PC-3 (cell line): ENCODE results near the gene CLDND1. TPM values are rescaled to one million over a fixed set of nuclear protein-coding genes. Genes with fewer than 3 reads are reported as not detected.

Experiments
- ATAC-seq: fragments of 200-7000 bp; cut with Tn5 transposase; 2 replicates; pipeline ENCODE4 v1.9.1; 2020; ENCODE audit warnings: mild to moderate bottlenecking, moderate library complexity
- BruUV-seq: library from RNA; stranded (reverse); fragments of 400-500 nt; replicated peaks from 2 replicates; lab custom pipeline; 2021; lab: Mats Ljungman, UMichigan
- CTCF ChIA-PET: fragments of 300-600 bp; sonication (Branson Sonifier 250); formaldehyde crosslinking; loops from one replicate; lab custom pipeline; 2022; ENCODE audit warnings: antibody characterized with exemption; lab: Charles Lee
- POLR2A ChIA-PET: fragments of 300-600 bp; sonication (Branson Sonifier 250); formaldehyde crosslinking; loops from one replicate; lab custom pipeline; 2022; ENCODE audit warnings: antibody characterized with exemption; ENCODE audit not compliant: unreplicated experiment; lab: Charles Lee
- DNase-seq: peaks from one replicate; pipeline ENCODE4 v3.0.0-alpha.2; 2015
- H2AFZ ChIP-seq: fragments of 300-600 bp; sonication (generic); 2 replicates; pipeline ENCODE4 v1.6.0; 2016; ENCODE audit warnings: antibody characterized with exemption, low read length
- H3F3A ChIP-seq: fragments of 300-600 bp; sonication (generic); one replicate; pipeline ENCODE4 v1.6.0; 2017; ENCODE audit warnings: antibody characterized with exemption, low read length, control low read depth, mild to moderate bottlenecking; ENCODE audit not compliant: unreplicated experiment
- H3K27ac ChIP-seq: fragments of 300-600 bp; sonication (generic); 2 replicates; pipeline ENCODE4 v1.5.1; 2016; ENCODE audit warnings: mild to moderate bottlenecking, low read length
- H3K27me3 ChIP-seq: fragments of 300-600 bp; sonication (generic); 2 replicates; pipeline ENCODE4 v1.6.1; 2016; ENCODE audit warnings: low read length, mixed read lengths
- H3K36me3 ChIP-seq: fragments of 300-600 bp; sonication (generic); 2 replicates; pipeline ENCODE4 v1.6.1; 2016; ENCODE audit warnings: low read depth, mixed run types, low read length, mixed read lengths
- H3K4me1 ChIP-seq: fragments of 300-600 bp; sonication (generic); 2 replicates; pipeline ENCODE4 v1.5.1; 2016; ENCODE audit warnings: low read length; ENCODE audit not compliant: insufficient read depth
- H3K4me2 ChIP-seq: fragments of 300-600 bp; sonication (generic); 2 replicates; pipeline ENCODE4 v1.6.0; 2016; ENCODE audit warnings: low read length
- H3K4me3 ChIP-seq: fragments of 300-600 bp; sonication (generic); 2 replicates; pipeline ENCODE4 v1.5.1; 2016; ENCODE audit warnings: mild to moderate bottlenecking, low read length, mixed read lengths
- H3K79me2 ChIP-seq: fragments of 300-600 bp; sonication (generic); 2 replicates; pipeline ENCODE4 v1.6.1; 2017; ENCODE audit warnings: low read length, mixed read lengths
- H3K9ac ChIP-seq: fragments of 300-600 bp; sonication (generic); 2 replicates; pipeline ENCODE4 v1.6.0; 2016; ENCODE audit warnings: mild to moderate bottlenecking, low read length
- H3K9me2 ChIP-seq: fragments of 300-600 bp; sonication (generic); replicated peaks from 2 replicates; pipeline ENCODE4 v1.6.1; 2016; ENCODE audit warnings: mixed run types, low read length, mixed read lengths
- H3K9me3 ChIP-seq: fragments of 300-600 bp; sonication (generic); 2 replicates; pipeline ENCODE4 v1.6.1; 2016; ENCODE audit warnings: low read length, mixed read lengths
- H4K20me1 ChIP-seq: fragments of 300-600 bp; sonication (generic); 2 replicates; pipeline ENCODE4 v1.6.1; 2016; ENCODE audit warnings: low read length, mixed read lengths
- CTCF ChIP-seq: fragments of 300-600 bp; sonication (generic); conservative IDR thresholded peaks from 2 replicates; pipeline ENCODE4 v1.5.1; 2017; ENCODE audit warnings: antibody characterized with exemption, low read depth, mild to moderate bottlenecking, low read length
- EZH2 ChIP-seq: fragments of 300-600 bp; sonication (generic); IDR thresholded peaks from one replicate; pipeline ENCODE4 v1.6.1; 2017; ENCODE audit warnings: antibody characterized with exemption, mild to moderate bottlenecking, low read length; ENCODE audit not compliant: unreplicated experiment
- EZH2phosphoT487 ChIP-seq: fragments of 300-600 bp; sonication (generic); IDR thresholded peaks from 2 replicates; pipeline ENCODE4 v1.6.1; 2018; ENCODE audit warnings: mild to moderate bottlenecking, antibody characterized with exemption, low read length, borderline replicate concordance
- intact Hi-C: fragments of 100-400 bp; cut with micrococcal nuclease; formaldehyde crosslinking; loops from 2 replicates; pipeline ENCODE4 v1.9.0; 2023
- total RNA-seq: library from RNA; depleted of rRNA; stranded (reverse); fragments of >200 nt; gene quantifications from 2 replicates; pipeline ENCODE4 v1.2.3, GENCODE V29; 2014

Gene CLDND1
- total RNA-seq, 1 experiment from 2014 or later, result 81.1 TPM

- Histone ChIP-seq H3F3A (no peaks in the 10 kb centered on the region), H3K79me2 (no peaks in the 10 kb centered on the region), H3K27me3 (peaks cover 18% of the 10 kb centered on the region; the same call in 1 of the 2 replicates), H3K4me3 (no peak overlapping the region), H4K20me1 (no peaks in the 10 kb centered on the region), H3K9me3 (no peaks in the 10 kb centered on the region), H3K27ac (no peak overlapping the region), H3K4me1 (no peaks in the 10 kb centered on the region), H3K9me2 (no peaks in the 10 kb centered on the region), H3K9ac (no peak overlapping the region), H3K36me3 (no peaks in the 10 kb centered on the region), H3K4me2 (no peak overlapping the region), H2AFZ (no peak overlapping the region)
- BruUV-seq, result no TSS peak
- no peak for TF ChIP-seq EZH2phosphoT487
- no peak for TF ChIP-seq CTCF
- TF ChIP-seq EZH2, result no peak
- intact Hi-C loops, result no loop called here
- ATAC-seq, result no peak
- ChIA-PET POLR2A (interaction anchor here (0.6 kb wide), 1 partner anchor 39 kb away, joined by 4 read pairs; no protein-coding TSS in a partner anchor), CTCF (no interaction called here)
- DNase-seq, result no peak
Measured at GRCh38 chr3:98504539-98504938, 18.2 kb downstream of the CLDND1 start.

DNA sequence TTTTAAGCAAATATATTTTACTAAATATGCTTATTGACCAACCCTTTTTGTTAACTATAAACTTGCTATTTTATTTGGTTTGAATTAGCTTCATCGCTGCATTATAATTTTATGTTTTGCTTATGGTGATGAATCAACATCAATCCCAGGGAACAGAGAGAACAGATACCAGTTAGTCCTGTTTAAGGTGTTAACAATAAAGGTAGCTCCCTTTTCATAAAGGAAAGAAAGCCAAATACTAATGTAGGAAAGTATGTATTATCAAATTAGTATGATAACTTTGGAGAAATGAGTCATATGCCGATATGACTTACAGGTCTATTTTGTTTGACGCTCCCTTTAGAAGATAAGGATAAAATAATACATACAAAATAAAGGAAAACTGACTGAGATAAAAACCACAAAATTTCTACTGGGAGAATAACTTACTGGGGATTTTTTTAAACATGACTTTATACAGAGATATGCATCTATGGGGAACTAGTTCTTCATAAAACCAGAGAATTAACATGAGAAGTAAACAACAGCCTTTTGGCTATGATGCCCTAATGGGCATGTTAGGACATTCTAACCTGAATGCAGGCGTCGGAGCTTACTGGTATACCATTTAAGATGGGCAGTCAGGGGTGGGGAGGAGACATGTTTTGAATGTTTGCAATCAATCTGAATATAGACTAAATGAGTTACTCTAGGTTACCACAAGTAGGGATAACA is 20.7 kb downstream of the CLDND1 start:
- no peak overlapping the region for H3K4me2 ChIP-seq
- H3K27me3 ChIP-seq, result peaks cover 41% of the 10 kb centered on the region
- no peaks in the 10 kb centered on the region for H3K9me3 ChIP-seq
- H3K9ac ChIP-seq, result no peak overlapping the region
- H3K4me1 ChIP-seq, result no peaks in the 10 kb centered on the region
- CTCF ChIA-PET, result no interaction called here
- H3K36me3 ChIP-seq, result no peaks in the 10 kb centered on the region
- intact Hi-C loops, result no loop called here
- H2AFZ ChIP-seq, result no peak overlapping the region
- POLR2A ChIA-PET, result no interaction called here
- H3K27ac ChIP-seq, result no peak overlapping the region
- DNase-seq, result no peak
- no peaks in the 10 kb centered on the region for H4K20me1 ChIP-seq
- ATAC-seq, result no peak
- BruUV-seq, result no TSS peak
- no peaks in the 10 kb centered on the region for H3F3A ChIP-seq
- no peaks in the 10 kb centered on the region for H3K9me2 ChIP-seq
- no peaks in the 10 kb centered on the region for H3K79me2 ChIP-seq
- no peak overlapping the region for H3K4me3 ChIP-seq
- TF ChIP-seq EZH2 (no peak), EZH2phosphoT487 (no peak), CTCF (no peak)

GRCh38 chr3:98501270-98501669 is 21.4 kb downstream of the CLDND1 start:
- Histone ChIP-seq H3K79me2 (no peaks in the 10 kb centered on the region), H2AFZ (no peak overlapping the region), H3K9me3 (no peaks in the 10 kb centered on the region), H3K4me3 (no peak overlapping the region), H3K27ac (no peak overlapping the region), H3K36me3 (no peaks in the 10 kb centered on the region), H3K9ac (no peak overlapping the region), H3K27me3 (peaks cover 44% of the 10 kb centered on the region), H4K20me1 (no peaks in the 10 kb centered on the region), H3K4me2 (no peak overlapping the region), H3F3A (no peaks in the 10 kb centered on the region), H3K9me2 (no peaks in the 10 kb centered on the region), H3K4me1 (no peaks in the 10 kb centered on the region)
- ChIA-PET POLR2A (no interaction called here), CTCF (no interaction called here)
- DNase-seq, result no peak
- BruUV-seq, result no TSS peak
- TF ChIP-seq EZH2, result no peak
- TF ChIP-seq CTCF, result no peak
- no peak for TF ChIP-seq EZH2phosphoT487
- intact Hi-C loops, result no loop called here
- ATAC-seq, result no peak
